OCI-LY7 (cell line): Measurements from ENCODE around the gene DLEC1. TPM values are rescaled to one million over a fixed set of nuclear protein-coding genes. Genes with fewer than 3 reads are reported as not detected.

ENCODE experiments used
- BruUV-seq: library from RNA; stranded (reverse); fragments of 400-500 nt; replicated peaks from 2 replicates; lab custom pipeline; 2021; lab: Mats Ljungman, UMichigan
- CTCF ChIA-PET: fragments of 300-600 bp; sonication (Branson Sonifier 250); formaldehyde crosslinking; loops from one replicate; lab custom pipeline; 2022; ENCODE audit warnings: antibody characterized with exemption; ENCODE audit not compliant: unreplicated experiment; lab: Charles Lee
- POLR2A ChIA-PET: fragments of 300-600 bp; sonication (Branson Sonifier 250); formaldehyde crosslinking; loops from one replicate; lab custom pipeline; 2022; ENCODE audit warnings: antibody characterized with exemption; lab: Charles Lee
- DNase-seq: peaks from one replicate; pipeline ENCODE4 v3.0.0-alpha.2; 2015; ENCODE audit warnings: low spot score
- H2AFZ ChIP-seq: fragments of 200-600 bp; sonication (generic), shearing (Covaris generic); 2 replicates; pipeline ENCODE4 v1.6.1; 2014; ENCODE audit warnings: mild to moderate bottlenecking, antibody characterized with exemption, low read length, moderate library complexity
- H3K27ac ChIP-seq: fragments of 200-600 bp; sonication (generic); 2 replicates; pipeline ENCODE4 v1.5.1; 2014; ENCODE audit warnings: mixed run types, low read depth, mild to moderate bottlenecking, moderate library complexity, low read length, inconsistent platforms; ENCODE audit not compliant: poor library complexity, severe bottlenecking
- H3K36me3 ChIP-seq: fragments of 200-600 bp; sonication (generic); 2 replicates; pipeline ENCODE4 v1.6.1; 2014; ENCODE audit warnings: mild to moderate bottlenecking, antibody characterized with exemption, low read length, moderate library complexity, mixed read lengths; ENCODE audit not compliant: insufficient read depth
- H3K4me1 ChIP-seq: fragments of 200-600 bp; sonication (generic); 2 replicates; pipeline ENCODE4 v1.5.1; 2014; ENCODE audit warnings: mild to moderate bottlenecking, low read length; ENCODE audit not compliant: insufficient read depth, poor library complexity, severe bottlenecking
- H3K4me2 ChIP-seq: fragments of 200-600 bp; sonication (generic); 2 replicates; pipeline ENCODE4 v1.6.1; 2014; ENCODE audit warnings: mild to moderate bottlenecking, low read length
- H3K4me3 ChIP-seq: fragments of 200-600 bp; sonication (generic); 2 replicates; pipeline ENCODE4 v1.5.1; 2014; ENCODE audit warnings: mild to moderate bottlenecking, low read depth, low read length; ENCODE audit not compliant: poor library complexity, severe bottlenecking
- H3K79me2 ChIP-seq: fragments of 200-600 bp; sonication (generic); 2 replicates; pipeline ENCODE4 v1.6.1; 2016; ENCODE audit warnings: low read depth, mild to moderate bottlenecking, low read length, moderate library complexity, mixed read lengths; ENCODE audit not compliant: insufficient read depth
- H3K9me2 ChIP-seq: fragments of 200-600 bp; sonication (generic); 2 replicates; pipeline ENCODE4 v1.6.1; 2016; ENCODE audit warnings: mild to moderate bottlenecking, low read length, mixed read lengths; ENCODE audit not compliant: insufficient read depth
- H3K9me3 ChIP-seq: fragments of 200-600 bp; sonication (generic); 2 replicates; pipeline ENCODE4 v1.6.1; 2014; ENCODE audit warnings: mild to moderate bottlenecking, mixed run types, low read length, mixed read lengths
- H4K20me1 ChIP-seq: fragments of 200-600 bp; sonication (generic); 2 replicates; pipeline ENCODE4 v1.6.1; 2014; ENCODE audit warnings: mild to moderate bottlenecking, antibody characterized with exemption, low read length, moderate library complexity, mixed read lengths; ENCODE audit not compliant: insufficient read depth
- CTCF ChIP-seq: fragments of 200-600 bp; sonication (generic); conservative IDR thresholded peaks from 2 replicates; pipeline ENCODE4 v1.5.1; 2014; ENCODE audit warnings: mild to moderate bottlenecking, antibody characterized with exemption, low read length, moderate library complexity, mixed read lengths
- EZH2phosphoT487 ChIP-seq: fragments of 200-600 bp; sonication (generic); IDR thresholded peaks from 2 replicates; pipeline ENCODE4 v1.6.1; 2018; ENCODE audit warnings: low read depth, borderline replicate concordance, mild to moderate bottlenecking, mixed run types, antibody characterized with exemption, low read length, moderate library complexity, mixed read lengths
- intact Hi-C: fragments of 100-400 bp; cut with micrococcal nuclease; formaldehyde crosslinking; loops from one replicate; pipeline ENCODE4 v1.10.0; 2022; ENCODE audit not compliant: unreplicated experiment
- total RNA-seq, 2 experiments: library from RNA; depleted of rRNA in 1 of 2; stranded (reverse); fragments of >200 nt in 1 of 2; shearing (Covaris generic) in 1 of 2; gene quantifications; 2 replicates each; pipeline ENCODE4 v1.2.3, GENCODE V29; 2014 to 2022

DLEC1 gene
- total RNA-seq, 2 experiments from 2014 or later, result 0.13 TPM; not detected in 1

GRCh38 chr3:38168151-38169026 lies 129.4 kb downstream of the DLEC1 start:
- no peak overlapping the region for H3K4me3 ChIP-seq
- no peak for TF ChIP-seq EZH2phosphoT487
- TF ChIP-seq CTCF, result no peak
- H2AFZ ChIP-seq, result no peak overlapping the region
- CTCF ChIA-PET, result no interaction called here
- H3K27ac ChIP-seq, result no peak overlapping the region
- H3K79me2 ChIP-seq, result peaks cover 79% of the 10 kb centered on the region
- H4K20me1 ChIP-seq, result peaks cover 48% of the 10 kb centered on the region
- DNase-seq, result no peak
- H3K4me1 ChIP-seq, result peaks cover 35% of the 10 kb centered on the region
- no peaks in the 10 kb centered on the region for H3K9me2 ChIP-seq
- TSS peak; percentile 57 for BruUV-seq
- intact Hi-C loops, result no loop called here
- H3K36me3 ChIP-seq, result peaks cover 4% of the 10 kb centered on the region
- H3K9me3 ChIP-seq, result no peaks in the 10 kb centered on the region
- POLR2A ChIA-PET, result interaction anchor here (0.7 kb wide), 1 partner anchor 11 kb away, joined by 3 read pairs; no protein-coding TSS in a partner anchor
- H3K4me2 ChIP-seq, result peak overlapping the region; percentile 74

- no TSS peak for BruUV-seq
- no peak overlapping the region for H3K27ac ChIP-seq
Measured at GRCh38 chr3:38169027-38169317, 130.0 kb downstream of the DLEC1 start.

More at GRCh38 chr3:38169027-38169317, 130.0 kb downstream of the DLEC1 start:
- Histone ChIP-seq H3K4me2 (peak overlapping the region; percentile 74; the same call in 1 of the 2 replicates), H2AFZ (no peak overlapping the region), H3K79me2 (peaks cover 85% of the 10 kb centered on the region), H3K9me3 (no peaks in the 10 kb centered on the region), H3K36me3 (peaks cover 4% of the 10 kb centered on the region), H3K4me1 (peaks cover 39% of the 10 kb centered on the region), H4K20me1 (peaks cover 54% of the 10 kb centered on the region), H3K4me3 (no peak overlapping the region), H3K9me2 (no peaks in the 10 kb centered on the region)
- POLR2A ChIA-PET, result interaction anchor here (0.7 kb wide), 1 partner anchor 10 kb away, joined by 3 read pairs; no protein-coding TSS in a partner anchor
- intact Hi-C loops, result no loop called here
- CTCF ChIA-PET, result no interaction called here
- TF ChIP-seq CTCF, result no peak
- DNase-seq, result no peak
